ENCODE measurements around the gene CNTNAP2. TPM values are rescaled to one million over a fixed set of nuclear protein-coding genes. Genes with fewer than 3 reads are reported as not detected.
A peak's percentile ranks its signal among the peaks of the same experiment; 100 is the strongest.

The CNTNAP2 gene
- total RNA-seq, 1 experiment from 2014 or later = 64.5 TPM

- H2AFZ ChIP-seq (ENCODE audit: low read length) = no peak overlapping the region
- no peak overlapping the region; a peak in 1 of 5 replicates for H3K4me3 Mint-ChIP-seq
Measured at GRCh38 chr7:148242294-148242821, 2125.8 kb downstream of the CNTNAP2 start.

More at GRCh38 chr7:148242294-148242821, 2125.8 kb downstream of the CNTNAP2 start:
- Histone ChIP-seq H2BK120ac (ENCODE audit: low read depth, low read length, poor library complexity, severe bottlenecking) (no peak overlapping the region), H3K4me1 (ENCODE audit: insufficient read depth, low read length) (no peaks in the 10 kb centered on the region), H3T11ph (ENCODE audit: low read length) (no peak overlapping the region), H3K79me2 (ENCODE audit: insufficient read depth, low read length) (no peaks in the 10 kb centered on the region), H3K79me1 (ENCODE audit: insufficient read depth, low read depth, low read length, poor library complexity, severe bottlenecking) (no peaks in the 10 kb centered on the region), H2AK5ac (ENCODE audit: insufficient read length, low read length) (no peak overlapping the region), H3K18ac (ENCODE audit: insufficient read length, low read depth, low read length) (no peak overlapping the region), H3K27ac (ENCODE audit: insufficient read length, low read depth, low read length) (no peak overlapping the region), H2BK5ac (ENCODE audit: insufficient read length, low read length) (no peak overlapping the region), H3K4me2 (ENCODE audit: insufficient read depth, insufficient read length, low read length) (peak overlapping the region; percentile 33), H2BK20ac (ENCODE audit: low read depth, low read length, poor library complexity, severe bottlenecking) (no peak overlapping the region), H3K23me2 (ENCODE audit: insufficient read length, low read depth, low read length, poor library complexity, severe bottlenecking) (no peaks in the 10 kb centered on the region), H3K4ac (ENCODE audit: low read depth, low read length) (no peak overlapping the region), H3K9me3 (ENCODE audit: control insufficient read depth, low read depth, low read length) (no peaks in the 10 kb centered on the region), H3K14ac (ENCODE audit: insufficient read depth, low read length) (no peak overlapping the region), H4K8ac (replicated peaks; ENCODE audit: insufficient read length, low read depth, low read length) (no peak overlapping the region), H3K23ac (ENCODE audit: insufficient read length, low read depth, low read length) (no peak overlapping the region), H3K9ac (ENCODE audit: extremely low read depth, insufficient read length, low read length) (no peak overlapping the region), H3K56ac (ENCODE audit: insufficient read length, low read depth, low read length) (no peak overlapping the region), H4K5ac (ENCODE audit: insufficient read length, low read depth, low read length) (no peak overlapping the region), H3K27me3 (ENCODE audit: insufficient read depth, low read length) (no peaks in the 10 kb centered on the region), H4K91ac (ENCODE audit: insufficient read length, low read depth, low read length) (no peak overlapping the region), H2BK12ac (ENCODE audit: insufficient read length, low read depth, low read length) (no peak overlapping the region), H4K20me1 (ENCODE audit: control insufficient read depth, insufficient read depth, insufficient read length) (no peaks in the 10 kb centered on the region), H2BK15ac (ENCODE audit: low read depth, low read length) (no peak overlapping the region)
- TF ChIP-seq CTCF (conservative IDR thresholded peaks at IDR 0.05) = peak; percentile 91
- no CpG with 5 or more reads among the region's 17 CpGs for WGBS (ENCODE audit: extremely low coverage, insufficient read length, low lambda C conversion rate)
- Mint-ChIP-seq H3K27ac (no peak overlapping the region), H3K9me3 (0 out of 5 replicates have a peak, but pooled peaks cover 0 to under 1% of the 10 kb centered on the region in 2 experiments), H3K4me1 (peaks cover 9 to 10% of the 10 kb centered on the region in 2 experiments; a peak in 3 of 4 replicates), H3K27me3 (ENCODE audit: low read depth) (peaks cover 18% of the 10 kb centered on the region), H3K36me3 (ENCODE audit: insufficient read depth in 1 of 3, low read depth in 3 of 3) (no peaks in the 10 kb centered on the region; a peak in 1 of 7 replicates)
- peak; percentile 66 for DNase-seq
